Adrenal gland (tissue), 12 donors: ENCODE data around the gene ASS1. TPM values are rescaled to one million over a fixed set of nuclear protein-coding genes. Genes with fewer than 3 reads are reported as not detected.

Source experiments
- DNase-seq, 7 donors: peaks; one replicate each; pipeline ENCODE4 v3.0.0-alpha.2; 2019 to 2020
- H3K27ac ChIP-seq, 5 donors: fragments of 200-600 bp; sonication (generic) in 4 of 5; 1 replicate in 3 of 5; 2 replicates in 2 of 5; pipeline versions ENCODE4 v1.5.1 to v1.8.0; 2016 to 2020; ENCODE audit warnings: mild to moderate bottlenecking in 1 of 5
- H3K27me3 ChIP-seq: fragments of 200-600 bp; 2 replicates; pipeline ENCODE4 v1.8.0; 2021
- H3K36me3 ChIP-seq, 2 donors: fragments of 200-600 bp; replicated peaks in 1 of 2; 1 replicate in 1 of 2; 2 replicates in 1 of 2; pipeline versions ENCODE4 v1.5.1 to v1.8.0; 2018 to 2022
- H3K4me1 ChIP-seq, 2 donors: fragments of 200-600 bp; replicated peaks in 1 of 2; 1 replicate in 1 of 2; 2 replicates in 1 of 2; pipeline versions ENCODE4 v1.5.1 to v1.8.0; 2018 to 2021
- H3K4me3 ChIP-seq, 4 donors: fragments of 200-600 bp; sonication (generic) in 3 of 4; one replicate each; pipeline ENCODE4 v1.5.1; 2016 to 2018
- H3K9me3 ChIP-seq, 3 donors: fragments of 200-600 bp; sonication (generic) in 1 of 3; replicated peaks in 1 of 3; 1 replicate in 2 of 3; 2 replicates in 1 of 3; pipeline versions ENCODE4 v1.5.1 to v1.8.0; 2016 to 2021
- POLR2A ChIP-seq, 2 donors: fragments of 450-650 bp; IDR thresholded peaks; one replicate each; pipeline ENCODE4 v1.6.1; 2017; ENCODE audit warnings: antibody characterized with exemption in 2 of 2, mild to moderate bottlenecking in 2 of 2, moderate library complexity in 1 of 2
- WGBS, 4 donors: extraction: QIAGEN DNeasy Blood & Tissue Kit in 2 of 4; methylation state at CpG; one replicate each; pipeline versions ENCODE4 v1.1.5 to v1.1.7; 2013 to 2017; 5-methylcytosine and 5-hydroxymethylcytosine counted together
- intact Hi-C, 2 donors: fragments of 100-400 bp; cut with DNase I; formaldehyde crosslinking; loops; one replicate each; pipeline versions ENCODE4 v1.14.1 to v1.15.0; 2022 to 2023
- polyA plus RNA-seq, 3 donors: library from polyadenylated mRNA; stranded (reverse); fragments of 200-250 nt in 2 of 3; fragments of 350-450 nt in 1 of 3; fragmentation: Illumina TruSeq in 1 of 3; extraction: RNeasy Lipid Tissue Mini Kit (QIAGEN cat#74804) in 1 of 3; gene quantifications; one replicate each; pipeline ENCODE4 v1.2.3, GENCODE V29; 2013 to 2014
- total RNA-seq, 9 donors: library from RNA; depleted of rRNA in 4 of 9; stranded (reverse); fragments of >200 nt in 4 of 9; fragments of 120-200 nt in 1 of 9; fragmentation: NEBNext Ultra II Directional in 1 of 9; extraction: Animal tissue kit (Norgen Biotek cat#: 25700) in 1 of 9; gene quantifications; one replicate each; pipeline versions ENCODE4 v1.1.0 to v1.2.4, GENCODE V29; 2013 to 2023
- TF ChIP-seq, protein P1 (sequence below), 6 experiments: fragments of 450-650 bp in 4 of 6; fragments of 200-600 bp in 2 of 6; sonication (generic) in 1 of 6; IDR thresholded peaks; 1 replicate in 5 of 6; 2 replicates in 1 of 6; pipeline versions ENCODE4 v1.5.1 to v1.8.0; 2016 to 2021; ENCODE audit warnings: antibody characterized with exemption in 6 of 6, mild to moderate bottlenecking in 2 of 6, moderate library complexity in 1 of 6
- donor health status: healthy with polysubstance abuse.
- donor health status: Bipolar disorder and iron deficiency.
- donor health status: DM: yes; HTN: yes; CAD: no.
- donor health status: DM: no; HTN: no; CAD: no.
- donor health status: DM: no; HTN: no; CAD: no.
- donor health status: DM: yes; HTN: yes; CAD: no.

The ASS1 gene
- total and polyA plus RNA-seq, 12 donors: 11.3 to 438 (median 232) TPM

DNA sequence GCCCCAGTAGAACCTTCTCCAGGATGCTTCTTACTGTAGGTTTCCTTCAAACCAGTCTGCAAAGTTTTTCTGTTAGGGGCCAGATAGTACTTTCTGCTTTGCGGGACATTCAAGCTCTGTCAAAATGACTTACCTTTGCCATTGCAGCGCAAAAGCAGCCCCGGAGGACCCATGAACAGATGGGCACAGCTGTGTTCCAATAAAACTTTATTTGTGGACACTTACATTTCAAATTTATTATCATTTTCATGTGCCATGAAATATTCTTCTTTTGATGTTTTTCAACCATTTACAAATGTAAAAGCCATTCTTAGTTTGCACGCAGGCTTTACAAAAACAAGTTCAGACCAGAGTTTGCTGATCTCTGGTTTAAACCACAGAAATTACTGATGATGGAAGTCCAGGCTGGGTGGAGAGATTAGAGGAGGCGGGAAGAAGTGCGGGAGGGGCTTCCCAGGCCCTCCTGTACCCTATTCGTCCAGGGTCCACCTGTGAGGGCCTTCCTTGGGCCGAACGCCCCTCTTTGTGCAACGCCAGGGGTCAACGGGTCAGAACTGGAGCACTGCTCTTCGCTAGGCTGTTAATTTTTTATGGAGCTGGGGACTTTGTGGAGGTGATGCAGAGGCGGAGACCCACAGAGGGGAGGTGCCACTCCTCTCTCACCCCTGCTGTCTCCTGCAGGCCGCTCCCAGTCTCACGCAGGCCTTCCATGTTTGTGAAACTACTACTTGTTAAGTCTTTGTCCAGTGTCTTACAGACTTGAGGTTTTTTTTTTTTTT is 7.6 kb upstream of the ASS1 start:
- no peak for TF ChIP-seq POLR2A (IDR thresholded peaks at IDR 0.05)
- TF ChIP-seq, protein P1, sequence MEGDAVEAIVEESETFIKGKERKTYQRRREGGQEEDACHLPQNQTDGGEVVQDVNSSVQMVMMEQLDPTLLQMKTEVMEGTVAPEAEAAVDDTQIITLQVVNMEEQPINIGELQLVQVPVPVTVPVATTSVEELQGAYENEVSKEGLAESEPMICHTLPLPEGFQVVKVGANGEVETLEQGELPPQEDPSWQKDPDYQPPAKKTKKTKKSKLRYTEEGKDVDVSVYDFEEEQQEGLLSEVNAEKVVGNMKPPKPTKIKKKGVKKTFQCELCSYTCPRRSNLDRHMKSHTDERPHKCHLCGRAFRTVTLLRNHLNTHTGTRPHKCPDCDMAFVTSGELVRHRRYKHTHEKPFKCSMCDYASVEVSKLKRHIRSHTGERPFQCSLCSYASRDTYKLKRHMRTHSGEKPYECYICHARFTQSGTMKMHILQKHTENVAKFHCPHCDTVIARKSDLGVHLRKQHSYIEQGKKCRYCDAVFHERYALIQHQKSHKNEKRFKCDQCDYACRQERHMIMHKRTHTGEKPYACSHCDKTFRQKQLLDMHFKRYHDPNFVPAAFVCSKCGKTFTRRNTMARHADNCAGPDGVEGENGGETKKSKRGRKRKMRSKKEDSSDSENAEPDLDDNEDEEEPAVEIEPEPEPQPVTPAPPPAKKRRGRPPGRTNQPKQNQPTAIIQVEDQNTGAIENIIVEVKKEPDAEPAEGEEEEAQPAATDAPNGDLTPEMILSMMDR (IDR thresholded peaks at IDR 0.05): no peak
- DNase-seq: no peak
- Histone ChIP-seq H3K27me3 (no peaks in the 10 kb centered on the region), H3K27ac (no peak overlapping the region), H3K4me3 (no peak overlapping the region), H3K36me3 (no peaks in the 10 kb centered on the region), H3K9me3 (no peaks in the 10 kb centered on the region), H3K4me1 (peaks cover 3 to 13% of the 10 kb centered on the region in 2 donors)
- intact Hi-C loops: no loop called here
- 83 to 86% (median 84%) methylated on average over 15 of the region's 15 CpGs for WGBS, 4 donors

DNA sequence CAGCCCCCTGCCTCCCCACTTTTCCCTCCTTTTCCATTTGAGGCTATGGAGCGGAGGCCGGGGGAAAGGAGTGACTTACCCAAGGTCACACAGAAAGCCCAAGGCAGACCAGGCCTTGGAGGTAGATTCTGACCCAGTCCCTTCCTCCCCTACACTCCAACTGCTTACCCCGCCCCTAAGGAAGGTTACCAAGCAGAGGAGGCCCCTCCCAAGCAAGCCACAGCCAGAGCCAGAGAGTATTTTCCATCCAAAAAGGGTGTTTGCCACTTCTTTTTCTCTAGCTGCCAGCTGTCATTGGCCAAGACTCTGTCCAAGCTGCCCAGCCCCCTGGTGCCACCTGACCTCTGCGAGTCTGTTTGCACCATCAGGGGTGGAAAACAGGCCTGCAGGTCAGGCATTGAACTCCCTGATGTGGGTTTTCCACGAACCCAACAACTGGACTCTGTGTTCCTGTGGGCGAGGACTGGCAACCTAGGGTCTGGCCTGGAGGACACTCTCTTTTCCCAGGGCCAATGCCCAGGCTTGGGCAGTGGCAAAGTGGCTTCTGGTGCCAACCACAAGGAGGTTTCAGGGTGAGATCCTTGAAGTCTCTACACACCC is 6.3 kb upstream of the ASS1 start:
- no peaks in the 10 kb centered on the region for H3K9me3 ChIP-seq
- no peak for TF ChIP-seq POLR2A (IDR thresholded peaks at IDR 0.05)
- TF ChIP-seq, protein P1 (IDR thresholded peaks at IDR 0.05): no peak
- DNase-seq: no peak
- 79 to 88% (median 82%) methylated on average over 5 to 6 of the region's 6 CpGs for WGBS, 4 donors
- no peak overlapping the region for H3K4me3 ChIP-seq
- no peaks in the 10 kb centered on the region for H3K27me3 ChIP-seq
- no peaks in the 10 kb centered on the region for H3K36me3 ChIP-seq
- intact Hi-C loops: no loop called here
- no peak overlapping the region for H3K27ac ChIP-seq
- peaks cover 3 to 5% of the 10 kb centered on the region in 2 donors for H3K4me1 ChIP-seq

DNA sequence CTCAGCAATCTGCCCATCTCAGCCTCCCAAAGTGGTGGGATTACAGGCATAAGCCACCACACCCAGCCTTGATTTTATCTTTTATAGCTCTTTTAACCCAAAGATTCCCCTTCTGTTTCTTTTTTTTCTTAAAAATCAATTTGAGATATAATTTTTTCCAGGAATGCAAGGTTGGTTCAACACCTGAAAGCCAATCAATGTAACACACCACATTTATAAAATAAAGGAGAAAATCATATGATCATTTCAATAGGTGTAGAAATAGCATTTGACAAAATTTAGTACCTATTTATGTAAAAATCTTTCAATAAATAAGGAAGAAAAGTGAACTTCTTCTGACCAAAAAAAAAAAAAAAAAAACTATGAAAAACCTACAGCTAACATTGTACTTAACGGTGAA is 3.7 kb upstream of the ASS1 start:
- Histone ChIP-seq H3K27me3 (no peaks in the 10 kb centered on the region), H3K4me3 (no peak overlapping the region), H3K27ac (no peak overlapping the region), H3K9me3 (no peaks in the 10 kb centered on the region), H3K36me3 (no peaks in the 10 kb centered on the region), H3K4me1 (peaks cover 18 to 19% of the 10 kb centered on the region in 2 donors)
- WGBS, 4 donors: 93 to 97% (median 97%) methylated on average over 1 of the region's 1 CpG
- intact Hi-C loops: no loop called here
- TF ChIP-seq, protein P1 (IDR thresholded peaks at IDR 0.05): no peak
- no peak for TF ChIP-seq POLR2A (IDR thresholded peaks at IDR 0.05)
- DNase-seq: no peak

DNA sequence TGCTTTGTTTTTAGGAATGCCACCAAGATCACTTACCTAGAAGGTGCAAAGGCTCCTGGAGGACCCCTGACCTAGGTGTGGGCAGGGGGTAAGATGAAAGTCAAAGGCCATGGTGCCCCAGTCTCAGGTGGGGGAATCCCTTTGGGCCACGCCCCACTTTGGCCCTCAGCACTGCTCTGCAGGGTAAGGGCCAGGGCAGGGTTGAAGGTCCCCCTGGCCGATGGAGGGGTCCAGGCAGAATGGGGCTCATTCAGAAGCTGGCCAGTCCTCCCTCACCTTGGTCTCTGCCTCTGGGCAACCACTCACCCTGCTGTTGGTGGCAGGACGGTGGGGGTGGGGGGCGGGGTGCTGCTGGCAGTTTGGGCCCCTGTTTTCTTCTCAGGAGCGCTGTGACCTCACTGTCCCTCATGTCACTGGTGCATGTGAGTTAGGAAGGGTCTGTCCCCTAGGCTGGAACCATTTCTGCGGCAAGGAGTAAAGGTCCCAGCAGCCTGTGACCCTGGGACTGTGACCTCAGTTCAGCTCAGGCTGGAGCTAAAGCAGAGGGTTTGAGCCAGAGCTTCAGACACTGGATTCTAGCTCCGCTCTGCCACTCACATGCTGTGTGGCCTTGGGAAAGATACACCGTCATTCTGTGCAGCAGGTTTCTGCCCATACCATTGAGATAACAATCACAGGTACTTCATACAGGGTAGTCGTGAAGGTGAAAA is 1.9 kb upstream of the ASS1 start:
- WGBS, 4 donors: 63 to 79% (median 70%) methylated on average over 4 to 9 of the region's 9 CpGs
- Histone ChIP-seq H3K4me3 (no peak overlapping the region), H3K27ac (no peak overlapping the region)

More for the DNA sequence above, 1.9 kb upstream of the ASS1 start:
- TF ChIP-seq, protein P1 (IDR thresholded peaks at IDR 0.05): no peak
- TF ChIP-seq POLR2A (IDR thresholded peaks at IDR 0.05): no peak
- Histone ChIP-seq H3K36me3 (no peaks in the 10 kb centered on the region), H3K9me3 (no peaks in the 10 kb centered on the region), H3K27me3 (no peaks in the 10 kb centered on the region), H3K4me1 (peaks cover 35 to 38% of the 10 kb centered on the region in 2 donors)
- DNase-seq: no peak
- intact Hi-C loops: no loop called here
